T1000 (cell line): Measurements from ENCODE around the gene GDF15.
"Not testable (repeated sequence)": the region's sequence is repeated elsewhere in the genome, so short reads cannot be mapped to it uniquely, and the experiment has no call there.

ENCODE experiments used
- DNase-seq: peaks from one replicate; lab custom pipeline; 2025; ENCODE audit warnings: mixed read lengths; lab: John Stamatoyannopoulos, UW

Gene GDF15

DNA sequence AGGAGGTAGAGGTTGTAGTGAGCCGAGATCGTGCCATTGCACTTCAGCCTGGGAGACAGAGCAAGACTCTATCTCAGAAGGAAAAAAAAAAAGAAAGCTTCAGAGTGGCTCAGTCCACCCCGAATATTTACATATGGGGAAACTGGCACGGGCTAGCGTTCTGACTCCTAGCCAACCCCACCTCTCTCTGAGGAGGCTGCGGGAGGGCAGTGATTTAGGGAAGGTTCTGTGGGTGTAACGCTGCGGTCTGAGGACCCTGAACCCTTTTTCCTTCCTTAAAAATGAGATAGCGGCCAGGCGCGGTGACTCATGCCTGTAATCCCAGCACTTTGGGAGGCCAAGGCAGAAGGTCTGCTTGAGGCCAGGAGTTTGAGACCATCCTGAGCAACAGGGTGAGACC, 6.5 kb downstream of the GDF15 start:
- no peak for DNase-seq

- no peak for DNase-seq
These were observed 7.0 kb downstream of the GDF15 start for GRCh38 chr19:18392926-18393325.

DNA sequence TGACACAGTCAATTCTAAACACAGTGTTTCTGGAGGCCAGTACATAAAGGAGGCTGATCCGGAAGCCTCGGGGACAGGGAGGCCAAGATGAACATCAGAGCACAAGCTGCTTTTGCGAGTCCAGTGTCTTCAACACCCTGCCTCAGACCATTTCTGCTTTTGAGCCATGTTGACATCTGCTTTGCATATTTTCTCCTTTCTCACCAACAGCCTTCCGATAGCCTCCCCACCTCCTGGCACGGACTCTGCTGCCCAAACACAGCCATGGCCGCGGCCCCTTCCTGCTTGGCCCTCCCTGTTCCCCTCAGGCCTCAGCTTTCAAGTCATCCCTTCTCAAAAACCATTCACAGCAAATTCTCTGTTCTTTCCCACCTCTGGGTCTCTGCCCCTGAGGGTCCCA, 7.9 kb downstream of the GDF15 start:
- no peak for DNase-seq

- no peak for DNase-seq
These were observed 10.7 kb downstream of the GDF15 start for GRCh38 chr19:18396471-18397241.

DNA sequence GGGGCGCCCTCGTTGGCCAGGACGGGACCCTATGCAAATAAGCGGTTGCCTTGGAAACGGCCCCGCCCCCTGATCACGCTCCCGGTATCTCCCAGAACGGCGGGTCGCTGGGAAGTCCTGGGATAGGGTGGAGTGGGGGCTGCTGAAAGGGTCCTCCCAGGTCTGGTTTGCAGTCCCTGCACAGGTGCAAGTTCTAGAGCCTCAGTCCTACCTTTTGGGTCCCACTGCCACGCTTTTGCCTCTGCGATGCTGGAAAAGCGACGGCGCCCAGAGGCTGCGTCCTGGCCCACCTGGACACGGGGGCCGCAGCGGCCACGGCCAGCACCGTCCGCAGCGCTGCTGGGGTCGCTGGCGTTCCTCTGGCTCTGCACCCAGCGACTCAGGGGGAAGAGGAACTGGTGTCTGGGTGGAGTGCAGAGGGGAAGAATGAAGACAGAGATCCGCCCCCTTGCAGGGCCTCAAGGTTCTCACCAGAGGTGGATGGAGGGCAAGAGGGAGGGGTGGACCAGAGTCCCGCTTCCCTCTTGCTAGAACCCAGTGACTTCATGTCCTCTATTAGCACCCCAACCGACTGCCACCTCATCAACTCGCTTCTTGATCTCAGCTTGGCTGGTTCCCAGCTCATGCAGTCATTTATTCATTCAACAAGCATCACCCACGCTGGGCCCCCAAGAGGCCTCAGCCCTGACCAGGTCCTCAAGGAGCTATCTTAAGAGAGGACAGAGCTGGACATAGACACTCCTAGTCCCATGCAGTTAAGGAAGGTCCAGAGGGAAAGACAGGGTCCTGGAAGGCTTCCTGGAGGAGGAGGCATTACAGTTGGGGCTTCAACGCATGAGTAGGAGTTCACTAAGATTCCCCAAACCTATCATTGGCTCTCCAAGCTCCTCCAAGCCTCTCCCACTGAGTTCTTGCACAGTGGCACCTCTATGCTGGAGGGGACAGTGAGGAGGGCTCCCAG, 11.6 kb downstream of the GDF15 start, which contains the start of gene LRRC25:
Gene LRRC25, minus strand, starts transcription at position 381 of the 961 bp plus-strand sequence. CDS start 659 bp downstream, outside the sequence.
- DNase-seq, result no peak

DNA sequence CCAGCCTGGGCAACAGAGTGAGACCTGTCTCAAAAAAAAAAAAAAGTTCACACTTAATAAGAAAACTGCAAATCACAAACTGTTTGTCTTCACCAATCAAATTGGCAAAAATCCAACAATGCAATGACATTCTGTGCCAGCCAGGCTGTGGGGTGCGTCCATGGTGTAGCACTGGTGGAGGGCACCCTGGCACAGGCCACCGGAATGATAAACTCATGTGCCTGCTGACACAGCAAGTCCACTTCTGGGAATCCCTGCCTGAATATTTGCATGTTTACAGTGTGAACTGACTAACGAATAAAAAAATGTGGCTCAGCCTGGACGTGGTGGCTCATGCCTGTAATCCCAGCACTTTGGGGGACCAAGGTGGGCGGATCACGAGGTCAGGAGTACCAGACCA, 13.1 kb downstream of the GDF15 start:
- DNase-seq, result no peak

DNA sequence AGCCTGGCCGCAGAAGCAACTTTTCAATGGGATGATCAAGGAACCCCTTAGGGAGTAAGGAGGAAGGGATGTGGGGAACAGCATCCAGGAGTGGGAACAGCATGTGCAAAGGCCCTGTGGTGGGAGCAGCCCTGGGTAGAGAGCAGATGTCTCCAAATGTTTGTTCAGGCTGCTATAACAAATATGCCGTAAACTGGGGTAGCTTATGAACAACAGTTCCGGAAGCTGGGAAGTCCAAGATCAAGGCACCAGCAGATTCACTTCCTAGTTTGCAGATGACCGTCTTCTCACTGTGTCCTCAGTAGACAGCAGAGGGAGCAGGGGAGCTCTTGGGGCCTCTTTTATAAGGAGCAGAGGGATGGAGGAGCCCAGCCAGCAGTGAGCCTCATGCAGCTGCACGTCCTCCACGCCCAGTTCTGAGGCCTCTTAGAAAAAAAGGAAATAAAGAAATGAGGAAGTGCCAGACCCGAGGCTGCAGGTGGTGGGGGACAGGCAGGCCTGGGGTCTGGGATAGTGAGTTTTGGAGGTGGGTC, 15.7 kb downstream of the GDF15 start:
- no peak for DNase-seq

DNA sequence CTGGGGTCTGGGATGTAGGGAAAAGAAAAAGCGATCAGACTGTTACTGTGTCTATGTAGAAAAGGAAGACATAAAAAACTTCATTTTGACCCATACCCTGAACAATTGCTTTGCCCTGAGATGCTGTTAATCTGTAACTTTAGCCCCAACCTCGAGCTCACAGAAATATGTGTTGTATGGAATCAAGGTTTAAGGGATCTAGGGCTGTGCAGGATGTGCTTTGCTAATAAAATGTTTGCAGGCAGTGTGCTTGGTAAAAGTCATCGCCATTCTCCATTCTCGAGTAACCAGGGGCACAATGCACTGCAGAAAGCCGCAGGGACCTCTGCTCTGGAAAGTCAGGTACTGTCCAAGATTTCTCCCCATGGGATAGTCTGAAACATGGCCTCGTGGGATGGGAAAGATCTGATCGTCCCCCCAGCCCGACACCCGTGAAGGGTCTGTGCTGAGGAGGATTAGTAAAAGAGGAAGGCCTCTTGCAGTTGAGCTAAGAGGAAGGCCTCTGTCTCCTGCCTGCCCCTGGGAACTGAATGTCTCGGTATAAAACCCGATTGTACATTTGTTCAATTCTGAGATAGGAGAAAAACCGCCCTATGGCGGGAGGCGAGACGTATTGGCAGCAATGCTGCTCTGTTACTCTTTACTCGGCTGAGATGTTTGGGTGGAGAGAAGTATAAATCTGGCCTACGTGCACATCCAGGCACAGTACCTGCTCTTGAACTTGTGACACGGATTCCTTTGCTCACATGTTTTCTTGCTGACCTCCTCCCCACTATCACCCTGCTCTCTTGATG, 16.7 kb downstream of the GDF15 start:
- not testable (repeated sequence) for DNase-seq

DNA sequence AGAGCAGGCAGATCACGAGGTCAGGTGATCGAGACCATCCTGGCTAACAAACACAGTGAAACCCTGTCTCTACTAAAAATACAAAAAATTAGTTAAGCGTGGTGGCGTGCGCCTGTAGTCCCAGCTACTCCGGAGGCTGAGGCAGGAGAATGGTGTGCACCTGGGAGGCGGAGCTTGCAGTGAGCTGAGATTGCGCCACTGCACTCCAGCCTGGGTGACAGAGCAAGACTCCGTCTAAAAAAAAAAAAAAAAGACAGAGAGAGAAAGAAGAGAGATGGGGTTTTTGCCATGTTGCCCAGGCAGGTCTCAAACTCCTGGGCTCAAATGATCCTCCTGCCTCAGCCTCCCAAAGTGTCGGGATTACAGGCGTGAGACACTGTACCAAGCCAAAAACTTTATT, 19.8 kb downstream of the GDF15 start:
- DNase-seq, result not testable (repeated sequence)

- DNase-seq, result no peak
These were observed 20.8 kb downstream of the GDF15 start for GRCh38 chr19:18406749-18407148.

GRCh38 chr19:18408053-18408476, 22.1 kb downstream of the GDF15 start:
- no peak for DNase-seq

GRCh38 chr19:18412610-18413239, 26.8 kb downstream of the GDF15 start:
- no peak for DNase-seq

DNA sequence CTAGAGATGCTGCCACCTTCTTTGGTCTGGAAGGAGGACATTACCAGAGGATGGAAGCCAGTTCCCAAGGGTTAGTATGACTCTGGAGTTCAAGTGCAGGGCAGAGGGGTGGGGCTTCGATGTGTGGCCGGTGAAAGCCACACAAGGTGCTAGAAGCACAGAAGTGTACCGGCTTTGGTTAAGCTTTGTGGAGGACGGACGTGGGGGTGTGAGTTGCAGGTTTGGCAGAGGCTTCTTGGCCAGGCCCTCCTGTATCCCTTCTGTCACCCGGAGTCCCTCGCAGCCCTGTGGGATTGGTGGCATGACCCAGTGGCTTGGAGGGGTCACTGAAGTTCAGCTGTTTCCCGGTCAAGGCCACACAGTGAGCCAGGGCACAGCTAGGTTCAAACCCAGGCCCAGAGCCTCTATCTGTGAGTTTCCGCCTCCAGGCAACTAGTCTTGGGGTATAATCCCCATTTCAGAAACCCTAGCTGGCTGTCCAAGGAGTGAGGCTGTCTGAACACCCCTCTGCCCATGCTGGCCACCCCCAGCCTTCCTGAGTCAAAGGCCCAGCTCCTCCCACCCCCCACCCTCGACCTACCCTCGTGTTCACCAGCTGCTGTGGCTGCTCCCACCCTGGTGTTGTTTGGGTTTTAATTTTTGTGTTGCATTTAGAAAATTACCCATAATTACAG, 28.7 kb downstream of the GDF15 start:
- DNase-seq, result no peak

DNA sequence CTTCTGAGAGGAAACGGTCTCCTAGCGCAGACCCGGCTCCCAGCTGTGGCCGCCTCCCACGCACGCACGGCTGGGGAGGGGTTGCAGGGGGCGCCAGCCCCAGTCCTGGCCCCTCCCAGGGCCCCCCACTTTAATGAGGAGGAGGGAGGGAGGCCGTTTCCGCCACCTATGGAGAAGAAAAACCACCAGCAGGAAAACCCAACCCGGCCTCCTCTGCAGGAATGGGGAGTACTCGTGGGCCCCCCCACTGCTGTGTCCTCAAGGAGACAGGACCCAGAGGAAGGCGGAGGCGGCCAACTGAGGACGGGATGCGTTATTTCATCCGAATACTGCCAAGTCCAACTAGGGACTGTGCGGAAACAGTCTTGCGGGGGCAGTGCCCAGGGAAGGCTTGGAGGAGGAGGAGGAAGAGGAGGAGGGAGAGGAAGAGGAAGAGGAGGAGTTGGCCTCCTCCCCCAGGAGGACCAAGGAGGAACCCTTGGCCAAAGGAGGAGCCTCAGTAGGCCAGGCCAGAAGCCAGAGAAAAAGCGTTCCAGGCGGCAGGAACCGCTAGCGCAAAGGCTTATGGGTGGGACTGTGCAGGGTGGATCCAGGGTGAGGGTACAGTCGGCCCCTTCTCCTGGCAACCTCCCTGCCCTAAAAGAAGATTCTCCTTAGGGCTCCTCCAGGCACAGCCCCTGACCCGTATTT, 29.4 kb downstream of the GDF15 start:
- no peak for DNase-seq

DNA sequence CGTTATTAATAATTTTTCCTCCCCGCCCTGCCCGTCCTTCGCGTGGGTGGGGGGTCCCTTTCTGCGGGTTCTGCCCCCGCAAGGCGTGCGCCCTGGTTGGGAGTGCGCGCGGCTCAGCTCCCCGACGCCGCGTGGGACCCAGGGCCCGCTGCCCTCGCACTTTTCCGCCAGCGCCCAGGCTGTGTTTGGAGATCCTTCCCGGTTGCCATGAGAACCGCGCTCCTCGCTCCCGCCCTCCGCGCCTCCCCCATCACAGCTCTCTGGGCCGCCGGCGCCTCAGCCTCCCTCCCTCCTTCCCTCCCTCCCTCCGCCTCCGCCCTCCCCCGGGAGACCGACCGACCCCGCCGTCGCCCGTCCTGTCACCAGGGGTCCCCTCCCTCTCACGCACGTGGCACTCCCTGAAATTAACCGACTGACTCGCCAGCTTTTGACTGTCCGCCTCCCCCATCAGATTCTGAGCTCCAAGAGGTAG, 30.9 kb downstream of the GDF15 start:
- peak; percentile 72 for DNase-seq

DNA sequence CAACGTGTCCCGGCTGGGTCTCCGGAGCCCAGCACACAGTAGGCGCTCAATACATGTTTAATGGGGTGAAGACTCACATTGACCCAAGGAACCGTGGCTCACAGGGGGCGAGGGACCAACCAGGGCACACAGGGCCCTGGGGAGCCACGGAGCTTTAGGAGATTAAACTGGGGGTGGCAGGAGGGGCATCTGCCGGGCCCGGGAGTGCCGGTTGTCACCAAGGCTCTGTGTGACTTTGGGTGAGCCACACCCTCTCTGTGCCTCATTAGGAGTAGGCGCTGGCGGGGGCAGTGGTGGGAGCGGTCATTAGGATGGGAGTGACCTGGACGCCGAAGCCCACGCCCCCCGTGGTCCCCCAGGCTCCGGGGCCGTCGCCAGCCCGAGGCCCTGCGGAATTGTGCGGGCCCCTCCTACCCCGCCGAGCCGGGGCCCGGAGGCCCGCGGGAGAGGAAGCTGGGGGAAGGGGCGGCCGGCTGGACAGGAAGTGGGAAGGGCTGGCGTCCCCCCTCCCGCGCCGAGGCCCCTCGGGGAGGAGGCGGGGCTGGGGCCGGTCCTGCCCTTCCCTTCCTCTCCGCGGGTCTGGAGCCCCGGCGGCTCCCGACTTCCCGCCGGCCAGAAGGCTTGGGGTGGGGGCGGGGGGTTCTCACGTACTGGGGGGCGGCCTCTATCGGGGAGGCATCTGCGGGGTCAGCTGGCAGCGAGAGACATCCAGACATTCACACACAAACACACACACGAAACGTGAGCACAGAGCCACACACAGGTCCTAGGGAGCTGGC, 31.5 kb downstream of the GDF15 start:
- peak; percentile 60 for DNase-seq

DNA sequence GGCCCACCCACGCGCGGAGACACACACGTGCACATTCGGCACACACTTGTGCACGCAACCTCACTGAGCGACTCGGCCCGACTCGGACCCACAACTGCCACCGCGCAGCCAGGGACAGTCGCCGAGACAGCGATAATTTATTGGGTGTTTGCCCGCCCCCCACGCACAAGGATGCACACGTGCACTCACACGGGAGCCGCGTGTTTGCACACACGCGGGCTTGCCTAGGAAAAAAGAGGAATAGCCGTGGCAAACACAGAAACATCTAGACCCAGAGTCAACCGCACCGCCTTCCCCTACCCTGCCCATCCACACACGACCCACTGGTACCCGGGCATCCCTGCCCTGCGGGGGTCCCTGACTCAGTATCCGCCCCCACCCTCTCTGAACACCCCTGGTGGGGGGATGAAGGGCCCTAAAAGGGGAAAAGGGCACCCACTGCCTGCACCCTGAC, 32.1 kb downstream of the GDF15 start:
- DNase-seq, result no peak

DNA sequence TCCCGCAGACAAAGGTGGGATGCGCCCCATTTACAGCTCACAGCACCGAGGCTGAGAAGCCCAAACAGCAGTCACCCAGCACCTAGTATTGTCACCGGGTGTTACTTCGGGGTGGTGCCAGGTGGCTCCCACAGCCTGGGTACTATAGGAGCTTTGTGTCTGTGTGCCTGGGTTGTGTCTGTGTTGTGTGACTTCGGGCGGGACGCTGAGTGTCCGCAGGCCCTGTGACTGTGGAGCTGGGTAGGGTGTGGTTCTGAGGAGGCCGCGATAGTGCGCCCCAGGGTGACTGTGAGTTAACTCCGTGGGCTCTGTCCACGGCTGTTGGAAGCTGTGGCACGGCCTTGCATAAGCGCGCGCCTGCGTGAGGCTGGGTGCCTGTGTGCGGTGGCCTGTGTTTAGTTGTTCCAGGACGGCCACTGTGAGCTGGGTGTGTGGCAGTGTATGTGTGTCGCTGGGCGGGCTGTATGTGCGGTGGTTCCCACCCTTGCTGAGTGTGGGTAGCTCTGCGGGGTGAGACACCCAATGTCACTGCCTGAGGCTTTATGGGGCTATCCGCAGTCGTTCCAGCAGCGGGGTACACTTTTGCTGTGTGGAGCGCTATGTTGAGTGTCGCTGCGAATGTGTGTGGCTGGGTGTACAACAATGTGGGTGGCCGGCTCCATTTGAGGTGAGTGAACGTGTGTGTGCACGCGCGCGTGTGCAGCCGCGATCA, 32.7 kb downstream of the GDF15 start:
- DNase-seq, result peak; percentile 52
